Kidney epithelial cell (primary cell): ENCODE results near the gene MTERF4. TPM values are rescaled to one million over a fixed set of nuclear protein-coding genes. Genes with fewer than 3 reads are reported as not detected.

ENCODE experiments used
- DNase-seq: peaks from one replicate; pipeline ENCODE4 v3.0.0-alpha.2; 2010; ENCODE audit warnings: low read depth
- H3K27me3 ChIP-seq: 2 replicates; pipeline ENCODE4 v1.6.0; 2011; ENCODE audit warnings: low read length; ENCODE audit not compliant: control insufficient read depth, insufficient read depth
- H3K36me3 ChIP-seq: 2 replicates; pipeline ENCODE4 v1.5.1; 2011; ENCODE audit warnings: low read length; ENCODE audit not compliant: control insufficient read depth, insufficient read depth
- H3K4me3 ChIP-seq: 2 replicates; pipeline ENCODE4 v1.5.1; 2011; ENCODE audit warnings: low read depth, mild to moderate bottlenecking, control low read depth, low read length
- total RNA-seq: library from RNA; depleted of rRNA; stranded (reverse); fragments of >200 nt; gene quantifications from 2 replicates; pipeline ENCODE4 v1.2.3, GENCODE V29; 2015
- TF ChIP-seq, protein P1 (sequence below): IDR thresholded peaks from 2 replicates; pipeline ENCODE4 v1.5.1; 2011; ENCODE audit warnings: mild to moderate bottlenecking, moderate library complexity, low read length, control low read depth, inconsistent platforms; ENCODE audit not compliant: insufficient read depth, poor library complexity, severe bottlenecking

The MTERF4 gene
- total RNA-seq, 1 donor from 2014 or later: 33.3 TPM

DNA sequence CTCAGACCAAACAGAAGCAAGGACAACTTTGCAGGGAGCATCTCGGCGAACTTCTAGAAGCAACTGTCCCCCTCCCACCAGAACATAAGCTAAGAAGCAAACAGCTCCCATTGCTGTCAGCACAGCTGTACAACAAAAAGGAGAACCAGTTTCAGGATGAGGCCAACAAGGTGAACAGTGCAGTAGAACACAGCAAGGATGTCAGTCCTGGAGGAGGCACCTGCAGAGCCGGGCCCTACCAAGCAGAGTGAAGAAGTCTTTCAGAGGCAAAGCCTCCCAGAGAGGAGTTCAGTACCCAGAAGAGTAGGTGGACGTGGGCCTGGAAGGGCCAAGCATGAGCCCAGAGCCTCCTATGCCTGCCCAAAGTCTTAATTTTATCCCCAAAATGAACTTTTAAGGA, 46.2 kb upstream of the MTERF4 start:
- TF ChIP-seq, protein P1, sequence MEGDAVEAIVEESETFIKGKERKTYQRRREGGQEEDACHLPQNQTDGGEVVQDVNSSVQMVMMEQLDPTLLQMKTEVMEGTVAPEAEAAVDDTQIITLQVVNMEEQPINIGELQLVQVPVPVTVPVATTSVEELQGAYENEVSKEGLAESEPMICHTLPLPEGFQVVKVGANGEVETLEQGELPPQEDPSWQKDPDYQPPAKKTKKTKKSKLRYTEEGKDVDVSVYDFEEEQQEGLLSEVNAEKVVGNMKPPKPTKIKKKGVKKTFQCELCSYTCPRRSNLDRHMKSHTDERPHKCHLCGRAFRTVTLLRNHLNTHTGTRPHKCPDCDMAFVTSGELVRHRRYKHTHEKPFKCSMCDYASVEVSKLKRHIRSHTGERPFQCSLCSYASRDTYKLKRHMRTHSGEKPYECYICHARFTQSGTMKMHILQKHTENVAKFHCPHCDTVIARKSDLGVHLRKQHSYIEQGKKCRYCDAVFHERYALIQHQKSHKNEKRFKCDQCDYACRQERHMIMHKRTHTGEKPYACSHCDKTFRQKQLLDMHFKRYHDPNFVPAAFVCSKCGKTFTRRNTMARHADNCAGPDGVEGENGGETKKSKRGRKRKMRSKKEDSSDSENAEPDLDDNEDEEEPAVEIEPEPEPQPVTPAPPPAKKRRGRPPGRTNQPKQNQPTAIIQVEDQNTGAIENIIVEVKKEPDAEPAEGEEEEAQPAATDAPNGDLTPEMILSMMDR: no peak
- no peaks in the 10 kb centered on the region for H3K36me3 ChIP-seq
- no peak for DNase-seq
- no peaks in the 10 kb centered on the region for H3K27me3 ChIP-seq
- peak overlapping the region; percentile 70 for H3K4me3 ChIP-seq

DNA sequence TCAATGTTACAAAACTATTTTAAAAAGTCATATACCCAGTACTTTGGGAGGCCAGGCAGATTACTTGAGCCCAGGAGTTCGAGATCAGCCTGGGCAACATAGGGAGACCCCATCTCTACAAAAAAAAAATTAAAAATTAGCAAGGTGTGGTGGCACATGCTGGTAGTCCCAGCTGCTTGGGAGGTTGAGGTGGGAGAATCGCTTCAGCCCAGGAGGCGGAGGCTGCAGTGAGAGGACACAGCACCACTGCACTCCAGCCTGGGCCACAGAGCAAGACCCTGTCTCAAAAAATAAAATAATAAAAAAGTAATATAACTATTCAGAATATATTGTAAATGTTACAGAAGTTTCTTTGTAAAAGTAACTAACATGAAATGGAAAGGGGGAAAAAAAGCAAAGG, 45.2 kb upstream of the MTERF4 start:
- Histone ChIP-seq H3K27me3 (no peaks in the 10 kb centered on the region), H3K4me3 (no peak overlapping the region), H3K36me3 (no peaks in the 10 kb centered on the region)
- TF ChIP-seq, protein P1: no peak
- no peak for DNase-seq

DNA sequence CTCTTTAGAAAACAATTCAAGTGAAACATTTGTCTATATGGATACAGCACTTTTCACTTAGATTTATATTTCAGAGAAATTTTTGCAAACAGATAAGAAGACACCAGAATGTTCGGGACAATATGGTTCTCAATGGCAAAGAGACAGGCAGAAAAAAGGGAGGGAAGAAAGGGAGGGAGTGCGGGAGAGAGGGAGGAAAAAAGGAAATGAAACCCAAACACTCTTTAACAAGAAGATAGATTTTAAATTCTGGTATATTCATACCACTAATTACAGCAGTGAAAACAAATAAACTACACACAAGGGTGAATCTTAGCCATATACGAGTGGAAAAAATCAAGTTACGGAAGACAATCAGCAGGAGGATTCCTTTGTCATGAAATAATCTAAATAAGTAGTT, 44.2 kb upstream of the MTERF4 start:
- H3K27me3 ChIP-seq: no peaks in the 10 kb centered on the region
- H3K36me3 ChIP-seq: no peaks in the 10 kb centered on the region
- no peak for DNase-seq
- H3K4me3 ChIP-seq: no peak overlapping the region
- TF ChIP-seq, protein P1: no peak

DNA sequence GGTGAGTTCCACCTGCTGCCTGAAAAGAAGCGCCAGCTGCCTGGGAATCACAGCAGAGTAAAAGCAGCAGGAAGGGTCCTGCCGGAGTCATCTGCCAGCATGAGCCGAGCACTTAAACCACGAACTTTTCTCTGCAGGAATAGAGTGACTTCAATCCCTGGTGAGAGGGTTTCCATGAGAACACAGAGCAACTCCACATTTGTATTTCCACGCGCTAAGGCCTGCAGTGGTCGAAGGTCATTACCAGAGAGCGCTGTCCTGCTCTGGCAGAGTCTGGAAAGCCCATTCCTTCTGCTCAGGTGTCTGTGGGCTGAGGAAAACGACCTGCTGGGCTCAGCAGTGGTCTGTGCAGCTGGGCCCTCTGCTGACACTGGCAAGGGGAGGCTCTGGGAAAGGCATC, 40.5 kb upstream of the MTERF4 start:
- no peak overlapping the region for H3K4me3 ChIP-seq
- H3K36me3 ChIP-seq: no peaks in the 10 kb centered on the region
- DNase-seq: no peak
- H3K27me3 ChIP-seq: no peaks in the 10 kb centered on the region
- TF ChIP-seq, protein P1: no peak

DNA sequence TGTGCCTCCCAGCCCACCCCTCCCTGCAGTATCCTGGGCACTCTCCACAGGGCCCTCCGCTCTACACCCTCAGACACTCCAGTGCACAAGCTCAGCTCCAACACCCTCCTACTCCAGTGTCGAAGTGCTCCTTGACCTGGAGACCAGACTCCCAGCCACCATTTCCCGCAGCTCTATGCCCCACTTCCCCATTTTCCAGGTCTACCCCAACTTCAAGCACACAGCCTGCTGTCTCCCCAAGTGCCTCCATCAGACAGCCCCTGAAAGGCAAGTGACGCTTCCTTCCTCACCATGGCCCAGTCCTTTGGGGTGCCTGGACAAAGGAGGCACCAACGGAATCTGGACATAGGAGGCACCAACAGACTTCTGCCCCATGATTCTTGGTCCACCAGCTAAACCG, 40.0 kb upstream of the MTERF4 start:
- no peaks in the 10 kb centered on the region for H3K36me3 ChIP-seq

DNA sequence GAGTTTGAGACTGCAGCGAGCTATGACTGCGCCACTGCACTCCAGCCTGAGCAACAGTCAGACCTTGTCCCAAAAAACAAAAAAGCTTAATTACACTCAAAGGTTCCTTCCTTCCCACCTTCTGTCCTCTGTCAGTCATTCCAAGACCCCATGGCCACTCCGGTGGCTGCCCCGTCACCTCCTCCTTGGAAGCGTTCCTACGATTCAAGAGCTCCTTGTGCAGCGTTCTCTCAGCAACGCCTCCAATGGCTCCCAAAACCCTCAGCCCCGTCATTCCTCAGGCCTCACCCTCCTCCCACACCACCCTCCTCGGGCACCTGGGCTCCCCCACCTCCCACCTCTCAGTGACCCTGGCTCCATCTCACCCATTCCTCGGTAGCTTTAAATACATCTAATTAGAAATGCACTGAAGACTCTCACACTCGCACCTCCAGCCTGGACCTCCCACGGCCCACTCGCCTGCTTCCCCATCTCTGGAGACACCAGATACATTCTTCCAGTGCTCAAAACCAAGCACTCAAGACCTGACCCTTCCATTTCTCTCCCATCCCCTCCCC, 39.2 kb upstream of the MTERF4 start:
- no peaks in the 10 kb centered on the region for H3K27me3 ChIP-seq
- no peak for DNase-seq
- H3K36me3 ChIP-seq: no peaks in the 10 kb centered on the region
- H3K4me3 ChIP-seq: no peak overlapping the region
- TF ChIP-seq, protein P1: no peak

More for the DNA sequence above, 40.0 kb upstream of the MTERF4 start:
- TF ChIP-seq, protein P1: no peak
- no peak for DNase-seq
- Histone ChIP-seq H3K27me3 (no peaks in the 10 kb centered on the region), H3K4me3 (no peak overlapping the region)
